ENCODE measurements around the gene ESYT1. TPM values are rescaled to one million over a fixed set of nuclear protein-coding genes. Genes with fewer than 3 reads are reported as not detected.

Gene ESYT1
- total and polyA plus RNA-seq, 9 donors = 63.7 to 90.9 (median 86.1) TPM

DNA sequence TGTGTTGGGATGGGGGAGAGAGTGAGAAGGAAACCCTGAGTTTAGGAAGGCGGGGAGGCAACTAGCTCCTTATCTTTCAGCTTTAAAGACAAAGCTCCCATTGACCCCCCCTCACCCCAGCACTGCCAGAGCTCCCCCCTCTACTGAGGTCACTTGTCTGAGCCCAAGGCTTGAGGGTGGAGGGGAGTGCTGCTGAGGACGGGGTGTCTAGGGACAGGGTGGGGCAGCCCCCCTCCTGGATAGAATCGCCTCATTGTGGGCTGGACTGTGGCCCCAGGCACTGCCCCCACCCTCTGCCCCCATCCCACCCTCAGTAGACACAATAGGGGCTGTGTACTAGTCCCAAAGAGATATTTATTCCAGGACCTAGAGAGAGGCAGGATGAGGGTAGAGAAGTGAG is 45.1 kb upstream of the ESYT1 start:
- Histone ChIP-seq H3K4me3 (ENCODE audit: low read length) (no peak overlapping the region), H3K27me3 (ENCODE audit: control insufficient read depth, insufficient read depth, low read length) (peaks cover 26% of the 10 kb centered on the region), H3K36me3 (ENCODE audit: control insufficient read depth, insufficient read depth, low read length) (peaks cover 35% of the 10 kb centered on the region), H3K9me3 (replicated peaks; ENCODE audit: control insufficient read depth, low read depth, low read length) (no peaks in the 10 kb centered on the region), H3K4me1 (ENCODE audit: control insufficient read depth, insufficient read depth, low read length) (peaks cover 42% of the 10 kb centered on the region), H3K27ac (ENCODE audit: low read length) (peak overlapping the region; percentile 39)
- no CpG with 5 or more reads among the region's 3 CpGs for WGBS (ENCODE audit: insufficient coverage)
- DNase-seq = no peak

- DNase-seq = no peak
- 87% methylated on average over 13 of the region's 15 CpGs for WGBS (ENCODE audit: insufficient coverage)
- no peaks in the 10 kb centered on the region for H3K9me3 ChIP-seq (replicated peaks; ENCODE audit: control insufficient read depth, low read depth, low read length)
- peaks cover 45% of the 10 kb centered on the region for H3K36me3 ChIP-seq (ENCODE audit: control insufficient read depth, insufficient read depth, low read length)
- H3K27ac ChIP-seq (ENCODE audit: low read length) = no peak overlapping the region
- H3K4me3 ChIP-seq (ENCODE audit: low read length) = no peak overlapping the region
- peaks cover 32% of the 10 kb centered on the region for H3K4me1 ChIP-seq (ENCODE audit: control insufficient read depth, insufficient read depth, low read length)
- peaks cover 15% of the 10 kb centered on the region for H3K27me3 ChIP-seq (ENCODE audit: control insufficient read depth, insufficient read depth, low read length)
These were observed 43.0 kb upstream of the ESYT1 start for GRCh38 chr12:56084958-56085543.

DNA sequence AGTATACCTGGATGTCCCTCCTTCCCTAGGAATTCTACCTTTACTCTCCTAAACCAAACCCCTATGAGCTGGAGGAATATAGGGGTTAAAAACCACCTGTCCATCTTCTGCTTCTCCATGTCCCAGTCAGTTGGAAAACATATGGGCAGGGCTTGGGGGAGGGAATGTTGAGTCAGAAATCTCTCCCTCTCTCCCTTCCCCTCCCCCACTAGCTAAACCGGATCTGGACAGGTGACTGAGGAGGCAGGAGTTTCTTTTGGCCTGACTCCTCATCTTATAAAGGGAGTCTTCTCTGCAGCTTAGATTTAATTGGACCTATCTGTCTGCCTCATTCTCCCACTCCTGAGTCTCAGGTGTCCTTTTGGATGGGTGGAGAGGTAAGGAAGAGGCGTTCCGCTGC is 42.0 kb upstream of the ESYT1 start:
- Histone ChIP-seq H3K27me3 (ENCODE audit: control insufficient read depth, insufficient read depth, low read length) (peaks cover 4% of the 10 kb centered on the region), H3K4me3 (ENCODE audit: low read length) (no peak overlapping the region), H3K27ac (ENCODE audit: low read length) (no peak overlapping the region), H3K4me1 (ENCODE audit: control insufficient read depth, insufficient read depth, low read length) (peaks cover 25% of the 10 kb centered on the region), H3K9me3 (replicated peaks; ENCODE audit: control insufficient read depth, low read depth, low read length) (no peaks in the 10 kb centered on the region), H3K36me3 (ENCODE audit: control insufficient read depth, insufficient read depth, low read length) (peaks cover 45% of the 10 kb centered on the region)
- WGBS (ENCODE audit: insufficient coverage) = no CpG with 5 or more reads among the region's 3 CpGs
- DNase-seq = no peak

GRCh38 chr12:56086608-56087007 is 41.5 kb upstream of the ESYT1 start:
- no peak for DNase-seq
- no peaks in the 10 kb centered on the region for H3K9me3 ChIP-seq (replicated peaks; ENCODE audit: control insufficient read depth, low read depth, low read length)
- H3K27me3 ChIP-seq (ENCODE audit: control insufficient read depth, insufficient read depth, low read length) = no peaks in the 10 kb centered on the region
- H3K4me3 ChIP-seq (ENCODE audit: low read length) = no peak overlapping the region
- WGBS (ENCODE audit: insufficient coverage) = 88% methylated on average over 4 of the region's 6 CpGs
- peaks cover 25% of the 10 kb centered on the region for H3K4me1 ChIP-seq (ENCODE audit: control insufficient read depth, insufficient read depth, low read length)
- H3K36me3 ChIP-seq (ENCODE audit: control insufficient read depth, insufficient read depth, low read length) = peaks cover 45% of the 10 kb centered on the region
- H3K27ac ChIP-seq (ENCODE audit: low read length) = no peak overlapping the region

DNA sequence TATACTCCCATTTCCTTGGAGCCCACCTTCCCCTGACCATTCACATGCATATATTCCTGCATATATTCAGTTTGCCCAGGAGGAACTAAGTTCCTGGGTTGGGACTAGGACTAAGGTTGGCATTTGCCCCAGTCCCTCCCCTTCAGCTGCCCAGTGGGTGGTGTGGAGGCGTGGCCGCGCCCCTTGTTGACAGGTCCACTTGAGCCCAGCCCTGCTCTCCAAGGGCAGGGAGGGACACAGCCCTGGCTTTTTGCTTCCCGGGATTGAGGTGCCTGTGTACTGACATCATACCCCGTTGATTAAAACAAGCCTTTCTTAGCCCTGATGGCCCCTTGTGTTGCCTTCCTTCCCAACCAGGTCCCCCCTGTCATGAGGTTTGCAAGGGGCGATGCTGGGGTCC is 40.8 kb upstream of the ESYT1 start:
- DNase-seq = no peak
- Histone ChIP-seq H3K4me1 (ENCODE audit: control insufficient read depth, insufficient read depth, low read length) (peaks cover 24% of the 10 kb centered on the region), H3K27me3 (ENCODE audit: control insufficient read depth, insufficient read depth, low read length) (no peaks in the 10 kb centered on the region), H3K4me3 (ENCODE audit: low read length) (no peak overlapping the region), H3K9me3 (replicated peaks; ENCODE audit: control insufficient read depth, low read depth, low read length) (no peaks in the 10 kb centered on the region), H3K36me3 (ENCODE audit: control insufficient read depth, insufficient read depth, low read length) (peaks cover 45% of the 10 kb centered on the region), H3K27ac (ENCODE audit: low read length) (peak overlapping the region; percentile 21)
- 64% methylated on average over 2 of the region's 6 CpGs for WGBS (ENCODE audit: insufficient coverage)

- no peak overlapping the region for H3K27ac ChIP-seq (ENCODE audit: low read length)
- no peak for DNase-seq
- no peaks in the 10 kb centered on the region for H3K4me1 ChIP-seq (ENCODE audit: control insufficient read depth, insufficient read depth, low read length)
- no peaks in the 10 kb centered on the region for H3K9me3 ChIP-seq (replicated peaks; ENCODE audit: control insufficient read depth, low read depth, low read length)
- no peak overlapping the region for H3K4me3 ChIP-seq (ENCODE audit: low read length)
- 83% methylated on average over 3 of the region's 6 CpGs for WGBS (ENCODE audit: insufficient coverage)
- peaks cover 74% of the 10 kb centered on the region for H3K36me3 ChIP-seq (ENCODE audit: control insufficient read depth, insufficient read depth, low read length)
- H3K27me3 ChIP-seq (ENCODE audit: control insufficient read depth, insufficient read depth, low read length) = no peaks in the 10 kb centered on the region
These were observed 30.3 kb upstream of the ESYT1 start for GRCh38 chr12:56097738-56098137.

- no peak for DNase-seq
- Histone ChIP-seq H3K27me3 (ENCODE audit: control insufficient read depth, insufficient read depth, low read length) (no peaks in the 10 kb centered on the region), H3K4me3 (ENCODE audit: low read length) (no peak overlapping the region), H3K27ac (ENCODE audit: low read length) (no peak overlapping the region), H3K36me3 (ENCODE audit: control insufficient read depth, insufficient read depth, low read length) (peaks cover 70% of the 10 kb centered on the region), H3K9me3 (replicated peaks; ENCODE audit: control insufficient read depth, low read depth, low read length) (no peaks in the 10 kb centered on the region), H3K4me1 (ENCODE audit: control insufficient read depth, insufficient read depth, low read length) (no peaks in the 10 kb centered on the region)
- WGBS (ENCODE audit: insufficient coverage) = no CpG with 5 or more reads among the region's 3 CpGs
These were observed 29.5 kb upstream of the ESYT1 start for GRCh38 chr12:56098592-56098991.

- Histone ChIP-seq H3K4me1 (ENCODE audit: control insufficient read depth, insufficient read depth, low read length) (no peaks in the 10 kb centered on the region), H3K4me3 (ENCODE audit: low read length) (no peak overlapping the region), H3K27me3 (ENCODE audit: control insufficient read depth, insufficient read depth, low read length) (no peaks in the 10 kb centered on the region), H3K9me3 (replicated peaks; ENCODE audit: control insufficient read depth, low read depth, low read length) (no peaks in the 10 kb centered on the region), H3K36me3 (ENCODE audit: control insufficient read depth, insufficient read depth, low read length) (peaks cover 60% of the 10 kb centered on the region), H3K27ac (ENCODE audit: low read length) (no peak overlapping the region)
- WGBS (ENCODE audit: insufficient coverage) = 100% methylated on average over 2 of the region's 4 CpGs
- DNase-seq = no peak
These were observed 28.3 kb upstream of the ESYT1 start for GRCh38 chr12:56099787-56100186.

GRCh38 chr12:56101045-56101444 is 27.0 kb upstream of the ESYT1 start:
- Histone ChIP-seq H3K27me3 (ENCODE audit: control insufficient read depth, insufficient read depth, low read length) (no peaks in the 10 kb centered on the region), H3K27ac (ENCODE audit: low read length) (no peak overlapping the region), H3K4me3 (ENCODE audit: low read length) (no peak overlapping the region), H3K4me1 (ENCODE audit: control insufficient read depth, insufficient read depth, low read length) (peaks cover 7% of the 10 kb centered on the region), H3K36me3 (ENCODE audit: control insufficient read depth, insufficient read depth, low read length) (peaks cover 53% of the 10 kb centered on the region), H3K9me3 (replicated peaks; ENCODE audit: control insufficient read depth, low read depth, low read length) (no peaks in the 10 kb centered on the region)
- no peak for DNase-seq
- WGBS (ENCODE audit: insufficient coverage) = 87% methylated on average over 13 of the region's 14 CpGs

DNA sequence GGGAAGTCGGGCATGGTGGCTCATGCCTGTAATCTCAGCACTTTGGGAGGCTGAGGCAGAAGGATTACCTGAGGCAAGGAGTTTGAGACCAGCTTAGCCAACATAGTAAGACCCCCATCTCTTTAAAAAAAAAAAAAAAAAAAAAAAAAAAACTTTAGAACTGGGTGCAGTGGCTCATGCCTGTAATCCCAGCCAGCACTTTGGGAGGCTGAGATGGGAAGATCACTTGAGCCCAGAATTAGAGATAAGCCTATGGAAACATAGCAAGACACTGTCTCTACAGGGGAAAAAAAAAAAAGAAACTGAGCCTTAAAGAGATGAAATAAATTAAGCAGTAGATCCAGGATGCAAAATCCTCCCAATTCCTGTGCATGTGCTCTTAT is 25.4 kb upstream of the ESYT1 start:
- no peak for DNase-seq
- no CpG with 5 or more reads among the region's 1 CpG for WGBS (ENCODE audit: insufficient coverage)
- no peaks in the 10 kb centered on the region for H3K9me3 ChIP-seq (replicated peaks; ENCODE audit: control insufficient read depth, low read depth, low read length)
- H3K4me1 ChIP-seq (ENCODE audit: control insufficient read depth, insufficient read depth, low read length) = peaks cover 10% of the 10 kb centered on the region
- peaks cover 52% of the 10 kb centered on the region for H3K36me3 ChIP-seq (ENCODE audit: control insufficient read depth, insufficient read depth, low read length)
- no peak overlapping the region for H3K4me3 ChIP-seq (ENCODE audit: low read length)
- H3K27ac ChIP-seq (ENCODE audit: low read length) = no peak overlapping the region
- no peaks in the 10 kb centered on the region for H3K27me3 ChIP-seq (ENCODE audit: control insufficient read depth, insufficient read depth, low read length)

All from muscle of leg (tissue), 11 donors.